HG03439 (cell line): ENCODE results near the gene ADARB1.

ENCODE experiments used
- ATAC-seq: cut with Tn5 transposase; IDR thresholded peaks from one replicate; pipeline ENCODE4 v1.9.1; 2021; ENCODE audit warnings: mild to moderate bottlenecking, moderate library complexity; ENCODE audit not compliant: unreplicated experiment

Gene ADARB1

GRCh38 chr21:45190013-45190412, 115.6 kb downstream of the ADARB1 start:
- ATAC-seq: no peak

GRCh38 chr21:45192332-45192731, 118.0 kb downstream of the ADARB1 start:
- ATAC-seq: no peak

GRCh38 chr21:45196620-45197019, 122.2 kb downstream of the ADARB1 start:
- ATAC-seq: no peak

GRCh38 chr21:45199201-45199600, 124.8 kb downstream of the ADARB1 start:
- no peak for ATAC-seq

- no peak for ATAC-seq
Measured at GRCh38 chr21:45200031-45200430, 125.7 kb downstream of the ADARB1 start.

- ATAC-seq: no peak
Measured at GRCh38 chr21:45200581-45201296, 126.4 kb downstream of the ADARB1 start.

- ATAC-seq: no peak
Measured at GRCh38 chr21:45202344-45202743, 128.0 kb downstream of the ADARB1 start.

GRCh38 chr21:45202889-45203288, 128.5 kb downstream of the ADARB1 start:
- no peak for ATAC-seq

GRCh38 chr21:45203983-45204382, 129.6 kb downstream of the ADARB1 start:
- no peak for ATAC-seq

- no peak for ATAC-seq
Measured at GRCh38 chr21:45204395-45204794, 130.0 kb downstream of the ADARB1 start.

GRCh38 chr21:45207839-45208626, 133.7 kb downstream of the ADARB1 start:
- ATAC-seq: no peak

GRCh38 chr21:45208627-45208951, 134.2 kb downstream of the ADARB1 start:
- ATAC-seq: no peak

GRCh38 chr21:45209046-45209445, 134.7 kb downstream of the ADARB1 start:
- ATAC-seq: no peak

- ATAC-seq: no peak
Measured at GRCh38 chr21:45209685-45210284, 135.4 kb downstream of the ADARB1 start.

GRCh38 chr21:45210461-45210983, 136.1 kb downstream of the ADARB1 start:
- no peak for ATAC-seq

- no peak for ATAC-seq
Measured at GRCh38 chr21:45211661-45212060, 137.3 kb downstream of the ADARB1 start.

- no peak for ATAC-seq
Measured at GRCh38 chr21:45213392-45213791, 139.0 kb downstream of the ADARB1 start.

GRCh38 chr21:45215213-45215612, 140.8 kb downstream of the ADARB1 start:
- no peak for ATAC-seq

GRCh38 chr21:45217010-45217409, 142.6 kb downstream of the ADARB1 start:
- no peak for ATAC-seq

- ATAC-seq: no peak
Measured at GRCh38 chr21:45219517-45219916, 145.1 kb downstream of the ADARB1 start.

- ATAC-seq: no peak
Measured at GRCh38 chr21:45220071-45220481, 145.7 kb downstream of the ADARB1 start.
